AG09319 (cell line): Measurements from ENCODE around the gene FOXO3.
"Not testable (repeated sequence)": the region's sequence is repeated elsewhere in the genome, so short reads cannot be mapped to it uniquely, and the experiment has no call there.

Experiments used
- DNase-seq: peaks from one replicate; pipeline ENCODE4 v3.0.0-alpha.2; 2010; ENCODE audit warnings: low read depth; ENCODE audit errors: extremely low read depth
- TF ChIP-seq, protein P1 (sequence below): IDR thresholded peaks from 2 replicates; pipeline ENCODE4 v1.5.1; 2011; ENCODE audit warnings: low read depth, mild to moderate bottlenecking, inconsistent platforms, low read length, moderate library complexity

FOXO3 gene

DNA sequence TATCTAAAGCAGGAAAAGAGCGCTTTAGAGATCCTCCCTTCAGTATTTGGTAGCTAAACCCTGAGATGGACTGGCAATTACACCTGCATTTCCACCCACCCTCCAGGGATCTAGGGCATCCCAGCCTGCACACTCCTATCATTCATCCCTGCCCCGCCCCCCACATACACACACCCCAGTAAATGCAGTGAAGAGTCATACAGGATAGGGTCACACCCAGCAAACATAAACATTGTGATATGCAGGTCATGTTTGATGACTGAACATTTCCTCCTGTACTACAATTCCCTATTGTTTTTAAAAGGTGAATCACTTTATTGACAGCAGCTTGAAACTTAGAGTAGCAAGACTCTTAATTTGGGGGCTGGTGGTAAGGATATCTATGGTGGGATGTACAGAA, 112.9 kb downstream of the FOXO3 start:
- no peak for DNase-seq
- TF ChIP-seq, protein P1, sequence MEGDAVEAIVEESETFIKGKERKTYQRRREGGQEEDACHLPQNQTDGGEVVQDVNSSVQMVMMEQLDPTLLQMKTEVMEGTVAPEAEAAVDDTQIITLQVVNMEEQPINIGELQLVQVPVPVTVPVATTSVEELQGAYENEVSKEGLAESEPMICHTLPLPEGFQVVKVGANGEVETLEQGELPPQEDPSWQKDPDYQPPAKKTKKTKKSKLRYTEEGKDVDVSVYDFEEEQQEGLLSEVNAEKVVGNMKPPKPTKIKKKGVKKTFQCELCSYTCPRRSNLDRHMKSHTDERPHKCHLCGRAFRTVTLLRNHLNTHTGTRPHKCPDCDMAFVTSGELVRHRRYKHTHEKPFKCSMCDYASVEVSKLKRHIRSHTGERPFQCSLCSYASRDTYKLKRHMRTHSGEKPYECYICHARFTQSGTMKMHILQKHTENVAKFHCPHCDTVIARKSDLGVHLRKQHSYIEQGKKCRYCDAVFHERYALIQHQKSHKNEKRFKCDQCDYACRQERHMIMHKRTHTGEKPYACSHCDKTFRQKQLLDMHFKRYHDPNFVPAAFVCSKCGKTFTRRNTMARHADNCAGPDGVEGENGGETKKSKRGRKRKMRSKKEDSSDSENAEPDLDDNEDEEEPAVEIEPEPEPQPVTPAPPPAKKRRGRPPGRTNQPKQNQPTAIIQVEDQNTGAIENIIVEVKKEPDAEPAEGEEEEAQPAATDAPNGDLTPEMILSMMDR = no peak

DNA sequence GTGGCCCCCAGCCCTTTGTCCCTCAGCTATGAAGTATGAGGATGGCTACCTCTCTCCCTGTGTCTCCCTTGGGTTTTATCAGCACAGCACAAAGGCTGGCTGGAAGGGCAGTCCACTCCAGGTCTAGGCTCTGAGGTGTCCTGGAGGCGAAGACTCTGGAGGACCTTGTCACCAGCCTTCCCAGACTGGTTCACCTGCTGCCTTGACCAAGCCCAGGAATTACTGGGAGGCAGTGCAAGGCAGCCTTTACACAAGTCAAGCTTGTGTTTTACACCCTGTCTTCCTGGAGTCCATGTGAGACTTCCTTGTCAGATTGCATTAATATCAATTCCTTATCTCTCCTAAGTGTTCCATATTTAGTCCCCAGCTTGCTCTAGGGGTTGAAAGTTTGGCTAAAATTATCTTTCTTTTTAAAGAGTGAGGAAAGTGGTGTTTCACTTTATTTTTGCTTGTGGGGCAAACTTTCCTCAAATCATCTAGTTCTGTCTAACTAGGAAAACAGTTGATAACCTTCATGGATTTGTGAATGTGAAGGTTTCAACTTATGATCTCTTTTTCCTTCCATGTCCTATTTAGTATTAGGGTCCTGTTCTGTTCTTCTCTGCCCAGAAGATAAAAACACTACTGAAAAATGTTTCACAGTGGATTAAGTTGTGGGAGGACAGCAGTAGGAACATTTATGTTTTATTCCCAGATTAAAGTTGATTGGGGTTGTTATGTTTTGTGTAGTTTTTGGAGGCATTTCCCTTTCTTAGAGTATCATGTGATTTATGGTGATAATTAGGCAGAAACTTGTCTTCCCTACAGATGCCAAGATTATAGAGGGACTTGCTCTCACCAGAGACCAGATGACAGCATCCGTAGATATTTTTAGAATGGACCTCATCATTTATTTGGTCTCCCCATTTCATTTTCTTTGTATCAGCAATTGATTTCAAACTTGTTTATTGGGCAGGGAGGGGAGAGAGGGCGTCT, 114.8 kb downstream of the FOXO3 start:
- DNase-seq = no peak
- TF ChIP-seq, protein P1 = no peak

DNA sequence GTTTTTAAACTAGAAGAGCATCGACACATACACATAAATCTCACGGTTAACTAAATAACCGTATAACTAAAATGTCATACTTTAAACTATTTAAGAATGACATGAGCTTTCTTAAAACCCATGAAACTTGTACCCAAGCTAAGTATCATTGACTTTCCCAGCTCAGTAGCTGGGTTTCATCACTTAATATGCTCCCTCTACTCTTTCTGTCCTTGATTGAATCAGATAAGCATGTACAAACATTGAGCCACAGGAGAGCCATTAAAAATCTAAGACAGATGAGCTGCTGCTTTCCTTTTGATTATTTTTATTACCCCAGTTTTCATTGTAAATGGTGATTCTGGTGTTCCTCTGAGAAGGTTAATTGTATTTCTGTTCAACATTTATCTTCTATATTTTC, 115.8 kb downstream of the FOXO3 start:
- TF ChIP-seq, protein P1 = no peak
- DNase-seq = no peak

DNA sequence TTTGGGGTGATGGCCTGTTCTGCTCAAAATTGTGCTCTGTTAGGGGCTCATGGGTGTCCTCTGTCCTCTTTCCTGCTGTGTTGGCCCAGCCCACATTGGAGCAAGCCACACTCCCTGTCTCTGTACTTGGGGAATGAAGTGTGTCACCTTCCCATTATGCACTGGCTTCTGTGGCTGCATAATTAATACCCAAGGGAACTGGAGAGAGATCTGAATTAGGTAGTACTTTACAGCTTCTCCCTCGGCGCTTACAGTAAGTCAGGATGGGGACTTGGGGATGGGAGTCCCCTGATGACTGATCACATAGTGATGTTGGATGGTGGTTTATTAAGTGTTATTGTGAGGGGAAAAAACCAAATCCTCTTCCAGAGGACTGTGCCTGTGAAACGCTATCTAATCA, 116.6 kb downstream of the FOXO3 start:
- TF ChIP-seq, protein P1 = no peak
- no peak for DNase-seq

DNA sequence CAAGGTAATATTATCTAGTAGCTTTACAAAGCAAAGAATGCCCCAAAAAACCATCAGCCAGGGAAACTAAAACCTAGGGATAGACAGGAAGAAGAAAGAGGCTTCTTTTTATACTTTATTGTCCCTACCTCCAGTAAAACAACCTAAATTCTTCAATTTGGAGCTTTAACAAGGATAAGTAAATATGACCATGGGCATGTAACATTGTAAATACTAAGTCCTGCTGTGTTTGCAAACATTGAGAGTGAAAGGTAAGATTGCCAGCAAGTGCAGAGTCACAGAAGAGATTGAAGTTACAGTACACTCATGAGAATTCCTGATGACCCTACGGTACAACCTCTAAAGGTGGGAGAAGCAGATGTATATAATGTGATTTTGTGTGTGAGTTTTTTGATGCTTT, 117.2 kb downstream of the FOXO3 start:
- no peak for DNase-seq
- TF ChIP-seq, protein P1 = no peak

DNA sequence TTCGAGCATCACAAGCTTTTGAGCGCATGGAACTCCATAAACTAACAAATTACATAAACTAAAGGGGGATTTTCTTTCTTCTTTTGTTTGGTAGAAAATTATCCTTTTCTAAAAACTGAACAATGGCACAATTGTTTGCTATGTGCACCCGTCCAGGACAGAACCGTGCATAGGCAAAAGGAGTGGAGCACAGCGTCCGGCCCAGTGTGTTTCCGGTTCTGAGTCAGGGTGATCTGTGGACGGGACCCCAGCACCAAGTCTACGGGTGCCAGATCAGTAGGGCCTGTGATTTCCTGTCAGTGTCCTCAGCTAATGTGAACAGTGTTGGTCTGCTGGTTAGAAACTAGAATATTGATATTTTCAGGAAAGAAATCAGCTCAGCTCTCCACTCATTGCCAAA, 119.6 kb downstream of the FOXO3 start:
- not testable (repeated sequence) for DNase-seq

DNA sequence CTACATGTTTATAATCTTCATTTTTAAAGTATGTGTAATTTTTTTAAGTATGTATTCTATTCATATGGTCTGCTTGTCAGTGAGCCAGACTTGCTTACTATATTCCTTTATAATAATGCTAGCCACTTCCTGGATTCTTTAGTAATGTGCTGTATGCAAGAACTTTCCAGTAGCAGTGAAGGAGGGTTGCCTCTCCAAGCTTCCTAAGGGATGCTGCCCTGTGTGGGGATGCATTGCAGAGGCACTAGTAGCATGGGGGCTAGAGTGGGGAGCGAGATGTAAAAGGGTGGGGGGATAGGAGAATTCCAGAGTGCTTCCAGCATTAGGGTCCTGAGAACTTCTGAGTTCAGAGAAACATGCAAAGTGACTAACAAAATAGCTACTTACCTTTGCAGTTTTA, 121.0 kb downstream of the FOXO3 start:
- DNase-seq = not testable (repeated sequence)

DNA sequence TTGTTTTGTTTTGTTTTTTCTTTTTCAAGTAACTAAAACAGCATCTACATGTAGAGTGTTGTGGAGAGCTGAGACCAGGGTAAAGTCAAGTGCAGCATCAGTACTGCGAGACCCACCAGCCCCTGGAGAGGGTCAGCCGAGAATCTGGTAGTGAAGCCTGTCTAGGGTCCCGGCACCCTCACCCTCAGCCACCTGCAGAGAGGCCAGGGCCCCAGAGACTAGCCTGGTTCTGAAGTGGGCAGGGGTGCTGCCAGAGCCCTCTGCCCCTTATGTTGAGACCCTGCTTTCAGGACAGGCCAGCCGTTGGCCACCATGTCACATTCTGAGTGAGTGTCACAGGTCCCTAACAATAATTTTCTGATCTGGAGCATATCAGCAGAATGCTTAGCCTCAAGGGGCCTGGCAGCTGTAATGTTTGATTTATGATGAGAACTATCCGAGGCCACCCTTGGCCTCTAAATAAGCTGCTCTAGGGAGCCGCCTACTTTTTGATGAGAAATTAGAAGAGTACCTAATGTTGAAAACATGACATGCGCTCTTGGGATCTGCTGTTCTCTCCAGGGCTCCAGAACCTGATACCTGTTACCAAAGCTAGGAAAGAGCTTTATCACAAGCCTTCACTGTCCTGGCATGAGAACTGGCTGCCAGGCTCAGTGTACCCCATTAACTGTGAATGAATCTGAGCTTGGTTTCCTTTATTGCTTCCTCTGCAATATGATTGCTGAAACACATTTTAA, 121.8 kb downstream of the FOXO3 start:
- DNase-seq = not testable (repeated sequence)

DNA sequence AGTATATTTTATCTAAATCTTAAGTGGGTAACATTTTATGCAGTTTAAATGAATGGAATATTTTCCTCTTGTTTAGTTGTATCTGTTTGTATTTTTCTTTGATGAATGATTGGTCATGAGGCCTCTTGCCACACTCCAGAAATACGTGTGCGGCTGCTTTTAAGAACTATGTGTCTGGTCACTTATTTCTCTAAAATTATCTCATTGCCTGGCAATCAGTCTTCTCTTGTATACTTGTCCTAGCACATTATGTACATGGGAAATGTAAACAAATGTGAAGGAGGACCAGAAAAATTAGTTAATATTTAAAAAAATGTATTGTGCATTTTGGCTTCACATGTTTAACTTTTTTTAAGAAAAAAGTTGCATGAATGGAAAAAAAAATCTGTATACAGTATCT, 123.3 kb downstream of the FOXO3 start:
- DNase-seq = not testable (repeated sequence)
